NCI-H345 treated with DMSO at 0.1 percent for 48 hours (cell line): ENCODE data around the gene C17orf58.
"Not testable (repeated sequence)": the region's sequence is repeated elsewhere in the genome, so short reads cannot be mapped to it uniquely, and the experiment has no call there.

Source experiments
- DNase-seq: peaks from one replicate; lab custom pipeline; 2025; ENCODE audit not compliant: unreplicated experiment; lab: John Stamatoyannopoulos, UW

Gene C17orf58

DNA sequence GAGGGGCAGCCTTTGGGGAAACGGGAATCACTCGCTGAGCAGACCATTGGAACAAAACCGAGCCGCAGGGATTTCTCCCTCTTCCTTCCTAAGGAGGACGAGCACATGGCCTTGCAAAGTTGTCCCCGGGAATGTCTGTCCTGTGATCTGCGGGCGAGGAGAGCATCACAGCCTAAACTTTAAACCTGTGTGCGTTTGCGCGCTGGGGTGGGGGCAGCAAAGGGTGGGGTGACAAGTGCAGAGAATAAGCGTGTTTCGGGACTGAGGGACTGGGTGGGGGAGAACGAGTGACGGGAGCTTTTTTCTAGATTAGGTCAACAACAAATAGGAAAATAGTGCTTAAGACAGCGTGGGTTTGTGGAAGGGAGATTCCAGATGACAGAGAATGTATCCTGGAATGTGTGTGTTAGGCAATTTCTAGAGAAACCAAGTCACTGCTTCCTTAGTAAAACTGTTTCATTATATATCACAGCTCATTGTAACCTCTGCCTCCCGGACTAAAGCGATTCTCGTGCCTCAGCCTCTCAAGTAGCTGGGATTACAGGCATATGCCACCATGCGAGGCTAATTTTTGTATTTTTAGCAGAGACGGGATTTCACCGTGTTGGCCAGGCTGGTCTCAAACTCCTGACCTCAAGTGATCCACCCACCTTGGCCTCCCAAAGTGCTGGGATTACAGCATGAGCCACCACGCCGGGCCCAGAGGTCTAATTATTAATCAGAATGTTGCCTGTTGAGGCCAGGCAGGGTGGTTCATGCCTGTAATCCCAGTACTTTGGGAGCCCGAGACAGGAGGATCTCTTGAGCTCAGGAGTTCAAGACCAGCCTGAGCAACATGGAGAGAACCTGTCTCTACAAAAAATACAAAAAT is at the start of gene C17orf58:
TSS of gene C17orf58 (minus strand) at position 169 of the 871 bp plus-strand sequence. CDS start 271 bp downstream, outside the sequence.
- not testable (repeated sequence) for DNase-seq

DNA sequence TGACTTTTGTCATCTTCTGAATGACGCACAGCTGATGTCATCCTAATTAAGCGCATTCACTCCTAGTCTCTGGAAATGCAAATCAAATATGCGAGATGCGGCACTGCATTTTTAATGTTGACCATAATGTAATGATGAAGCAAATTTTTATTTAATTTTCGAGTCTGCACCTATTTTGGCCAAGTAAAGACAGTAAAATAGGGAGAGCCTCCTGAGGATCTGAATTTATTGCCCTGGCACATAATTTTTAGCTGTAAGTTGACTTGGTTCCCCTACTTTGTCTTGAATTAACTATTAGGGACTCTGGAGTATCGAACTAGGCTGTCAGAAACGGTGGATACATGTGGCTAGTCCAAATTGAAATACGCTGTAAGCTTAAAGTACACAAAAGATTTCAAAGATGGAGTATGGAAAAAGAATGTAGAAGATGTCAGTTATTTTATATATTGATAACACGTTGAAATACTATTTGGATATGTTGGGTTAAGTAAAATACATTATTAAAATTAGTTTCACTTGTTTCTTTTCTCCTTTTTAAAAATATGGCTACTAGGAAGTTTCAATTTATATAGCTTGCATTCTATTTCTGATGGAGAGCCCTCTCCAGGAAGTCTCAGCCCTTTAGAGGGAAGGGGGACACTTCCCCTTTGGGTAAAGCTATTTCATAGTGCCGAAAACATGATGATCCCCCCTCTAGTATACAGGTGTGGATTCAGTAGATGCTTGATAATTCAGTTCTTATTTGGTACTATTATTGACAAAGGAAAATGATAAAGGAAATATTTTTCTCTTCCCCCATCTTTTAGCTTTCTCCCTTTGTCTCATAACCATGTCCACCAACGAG is 40.3 kb upstream of the C17orf58 start:
- DNase-seq = no peak

DNA sequence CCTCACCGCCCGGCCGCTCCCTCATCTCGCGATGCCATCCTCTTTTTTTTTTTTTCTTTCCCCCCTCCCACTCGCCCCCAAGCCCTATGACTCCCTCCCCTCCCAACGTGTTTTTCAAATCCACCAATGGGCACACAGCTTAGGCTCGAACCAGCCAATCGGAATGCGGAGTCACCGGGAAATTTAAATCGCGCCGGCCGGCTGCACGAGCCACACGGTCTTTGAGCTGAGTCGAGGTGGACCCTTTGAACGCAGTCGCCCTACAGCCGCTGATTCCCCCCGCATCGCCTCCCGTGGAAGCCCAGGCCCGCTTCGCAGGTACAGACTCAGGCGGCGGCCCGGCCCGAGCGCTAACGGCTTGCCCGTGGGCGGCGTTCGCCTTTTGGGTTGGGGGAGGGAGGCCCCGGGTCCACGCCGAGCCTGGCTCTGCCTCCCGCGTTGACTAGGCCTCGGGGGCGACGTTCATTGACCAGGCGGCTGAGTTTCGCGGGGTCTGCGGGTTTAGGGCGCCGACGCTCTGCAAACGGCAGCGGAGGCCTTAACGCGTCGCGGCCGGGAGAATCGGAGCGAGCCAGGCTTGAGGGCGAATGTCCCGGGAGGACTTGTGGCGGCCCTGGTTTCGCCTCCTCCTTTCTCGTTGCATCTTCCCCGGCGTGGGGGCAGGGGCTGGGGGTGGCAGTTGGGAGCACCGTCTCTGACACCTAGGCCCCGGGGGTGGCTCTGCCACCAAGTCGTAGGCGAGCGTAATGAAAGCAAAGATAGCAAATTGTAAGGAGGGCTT is 39.4 kb upstream of the C17orf58 start, which contains the start of gene KPNA2:
TSS of gene KPNA2 (plus strand) at position 213 of the 781 bp plus-strand sequence. CDS start 1,398 bp downstream, outside the sequence.
- DNase-seq = peak; percentile 92

DNA sequence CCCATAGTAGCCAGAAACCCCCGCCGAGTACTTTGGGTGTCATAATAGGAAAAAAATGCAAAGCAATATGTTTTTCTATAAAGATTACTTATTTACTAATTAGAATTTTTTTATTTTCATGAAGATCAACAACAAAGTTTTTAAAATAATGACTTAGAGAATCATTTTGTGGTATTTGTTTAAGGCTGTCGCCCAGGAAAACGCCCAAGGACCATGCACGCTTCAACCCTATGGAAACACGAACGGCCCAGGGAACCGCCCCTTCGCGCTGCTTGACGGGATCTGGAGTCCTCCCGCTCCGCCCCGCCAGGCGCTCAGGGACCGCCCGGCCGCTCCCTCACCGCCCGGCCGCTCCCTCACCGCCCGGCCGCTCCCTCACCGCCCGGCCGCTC is 38.9 kb upstream of the C17orf58 start:
- DNase-seq = peak; percentile 92

DNA sequence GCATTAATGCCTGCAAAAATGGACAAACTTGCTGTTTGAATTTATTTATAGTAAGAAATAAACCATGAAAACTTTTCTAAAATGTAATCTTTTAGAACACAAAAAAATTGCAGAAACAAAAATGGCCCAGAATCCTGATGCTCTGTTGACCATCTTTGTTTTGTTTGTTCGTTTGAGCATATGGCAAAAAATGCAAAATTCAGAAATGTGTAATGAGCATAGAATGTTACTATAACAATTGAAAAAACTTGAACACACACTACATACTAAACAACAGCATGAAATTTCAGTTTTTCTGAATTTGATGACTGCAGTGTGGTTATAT is 38.1 kb upstream of the C17orf58 start:
- no peak for DNase-seq

DNA sequence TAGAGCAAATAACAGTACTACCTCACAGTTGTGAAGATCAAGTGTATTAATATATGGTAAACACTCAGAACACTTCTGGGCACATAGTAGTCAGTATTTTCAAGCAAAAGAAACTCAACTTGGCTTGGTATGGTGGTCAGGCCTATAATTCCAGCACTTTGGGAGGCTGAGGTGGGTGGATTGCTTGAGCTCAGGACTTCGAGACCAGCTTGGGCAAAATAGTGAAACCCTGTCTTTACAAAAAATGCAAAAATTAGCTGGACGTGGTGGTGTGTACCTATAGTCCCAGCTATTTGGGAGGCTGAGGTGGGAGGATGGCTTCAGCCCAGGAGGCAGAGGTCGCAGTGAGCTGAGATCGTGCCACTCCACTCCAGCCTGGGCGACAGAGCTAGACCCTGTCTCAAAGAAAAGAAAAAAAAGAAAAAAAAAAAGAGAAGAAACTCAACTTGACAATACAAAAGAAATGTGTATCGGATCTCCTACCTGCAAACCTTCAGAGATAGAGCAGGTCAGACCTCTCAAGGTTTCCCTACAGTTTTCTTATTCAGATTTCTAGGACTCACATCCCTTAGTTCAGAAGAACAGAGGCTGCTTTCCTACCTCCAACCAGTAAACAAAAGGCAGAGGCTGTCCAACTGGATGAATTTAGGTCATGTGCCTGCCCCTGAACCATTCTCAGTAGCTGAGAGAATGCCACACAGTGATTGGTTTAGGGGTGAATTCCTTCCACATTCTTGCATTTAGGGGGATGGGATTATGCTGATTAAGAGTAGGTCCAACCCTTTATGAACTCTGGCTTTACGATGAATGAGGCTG is 37.6 kb upstream of the C17orf58 start:
- no peak for DNase-seq

DNA sequence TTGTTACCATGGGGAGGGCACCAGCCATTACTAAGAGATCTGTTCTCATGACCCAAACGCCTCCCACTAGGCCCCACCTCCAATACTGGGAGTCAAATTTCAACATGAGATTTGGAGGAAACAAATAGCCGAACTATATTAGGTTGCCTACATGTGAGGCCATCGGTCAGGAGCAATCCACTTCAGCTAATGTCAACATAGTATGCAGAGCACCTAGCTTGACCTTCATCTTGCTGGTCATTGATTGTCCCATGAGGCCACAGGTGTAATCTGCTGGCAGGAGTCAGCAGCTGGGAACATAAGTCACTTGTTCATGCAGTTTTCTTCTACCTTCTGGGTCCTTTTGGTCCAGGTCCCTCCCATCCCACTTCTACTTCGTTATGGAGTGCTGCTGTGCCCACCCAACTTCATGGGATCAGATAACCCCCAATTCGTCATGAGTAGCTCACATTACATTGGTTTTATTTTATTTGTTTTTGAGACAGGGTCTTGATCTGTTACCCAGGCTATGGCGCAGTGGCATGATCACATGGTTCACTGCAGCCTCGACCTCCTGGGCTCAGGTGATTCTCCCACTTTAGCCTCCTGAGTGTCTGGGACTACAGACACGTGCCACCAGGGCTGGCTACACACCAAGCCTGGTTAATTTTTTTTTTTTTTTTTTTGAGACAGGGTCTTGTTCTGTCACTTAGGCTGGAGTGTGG is 33.4 kb upstream of the C17orf58 start:
- DNase-seq = no peak

DNA sequence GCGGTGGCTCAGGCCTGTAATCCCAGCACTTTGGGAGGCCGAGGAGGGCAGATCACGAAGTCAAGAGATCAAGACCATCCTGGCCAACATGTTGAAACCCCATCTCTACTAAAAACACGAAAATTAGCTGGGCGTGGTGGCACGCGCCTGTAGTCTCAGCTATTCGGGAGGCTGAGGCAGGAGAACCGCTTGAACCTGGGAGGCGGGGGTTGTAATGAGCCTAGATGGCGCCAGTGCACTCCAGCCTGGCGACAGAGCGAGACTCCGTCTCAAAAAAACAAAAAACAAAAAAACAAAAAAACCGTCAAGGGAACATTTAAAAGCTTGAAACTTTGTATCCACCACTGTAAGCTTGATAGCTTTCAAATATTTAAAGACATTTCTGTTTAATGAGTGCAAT is 26.3 kb upstream of the C17orf58 start:
- not testable (repeated sequence) for DNase-seq

DNA sequence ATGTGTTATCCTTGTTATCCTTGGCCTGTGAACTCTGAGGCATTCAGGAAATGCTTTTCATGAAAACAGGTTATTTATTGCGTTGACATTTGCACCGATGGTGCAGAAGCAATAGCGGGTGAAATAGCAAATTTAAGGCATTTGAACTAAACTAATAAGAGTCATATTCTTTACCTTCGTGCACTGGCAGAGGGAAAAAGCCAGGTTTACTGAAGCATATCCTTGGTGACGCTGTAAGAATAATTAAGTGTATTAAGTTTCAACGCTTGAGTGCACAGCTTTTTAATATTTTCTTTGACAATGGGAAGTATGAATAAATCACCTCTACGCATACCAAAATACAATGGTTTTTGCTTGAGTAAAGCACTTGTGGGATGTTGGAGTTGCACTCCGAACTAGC is 25.7 kb upstream of the C17orf58 start:
- no peak for DNase-seq

DNA sequence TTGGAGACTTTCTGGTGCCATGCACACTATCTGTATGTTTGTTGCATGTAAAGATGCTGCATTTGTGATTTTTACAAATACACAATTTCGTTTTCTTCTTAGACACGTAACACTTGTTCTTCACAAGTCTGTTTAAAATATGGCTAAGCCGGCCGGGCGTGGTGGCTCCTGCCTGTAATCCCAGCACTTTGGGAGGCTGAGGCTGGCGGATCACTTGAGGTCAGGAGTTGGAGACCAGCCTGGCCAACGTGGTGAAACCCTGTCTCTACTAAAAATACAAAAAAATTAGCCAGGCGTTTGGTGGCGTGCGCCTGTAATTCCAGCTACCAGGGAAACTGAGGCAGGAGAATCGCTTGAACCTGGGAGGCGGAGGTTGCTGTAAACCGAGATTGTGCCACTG is 24.5 kb upstream of the C17orf58 start:
- DNase-seq = not testable (repeated sequence)

DNA sequence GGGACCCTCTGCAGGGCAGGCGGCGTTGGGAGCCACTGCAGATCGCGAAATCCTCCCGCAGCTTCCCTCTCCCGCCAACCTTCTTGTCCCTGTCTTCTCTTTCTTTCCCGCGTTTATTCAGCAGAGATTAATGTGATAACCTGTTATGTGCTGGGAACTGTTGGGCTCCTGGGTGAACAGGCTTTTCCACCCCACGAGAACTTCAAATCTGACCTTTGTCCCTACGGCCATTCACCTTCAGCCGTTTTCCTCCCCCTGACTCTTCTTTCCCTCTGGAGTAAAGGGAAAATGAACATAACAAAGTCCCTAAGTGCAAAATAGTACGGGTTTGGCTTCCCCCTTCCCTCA is 24.1 kb upstream of the C17orf58 start:
- no peak for DNase-seq

DNA sequence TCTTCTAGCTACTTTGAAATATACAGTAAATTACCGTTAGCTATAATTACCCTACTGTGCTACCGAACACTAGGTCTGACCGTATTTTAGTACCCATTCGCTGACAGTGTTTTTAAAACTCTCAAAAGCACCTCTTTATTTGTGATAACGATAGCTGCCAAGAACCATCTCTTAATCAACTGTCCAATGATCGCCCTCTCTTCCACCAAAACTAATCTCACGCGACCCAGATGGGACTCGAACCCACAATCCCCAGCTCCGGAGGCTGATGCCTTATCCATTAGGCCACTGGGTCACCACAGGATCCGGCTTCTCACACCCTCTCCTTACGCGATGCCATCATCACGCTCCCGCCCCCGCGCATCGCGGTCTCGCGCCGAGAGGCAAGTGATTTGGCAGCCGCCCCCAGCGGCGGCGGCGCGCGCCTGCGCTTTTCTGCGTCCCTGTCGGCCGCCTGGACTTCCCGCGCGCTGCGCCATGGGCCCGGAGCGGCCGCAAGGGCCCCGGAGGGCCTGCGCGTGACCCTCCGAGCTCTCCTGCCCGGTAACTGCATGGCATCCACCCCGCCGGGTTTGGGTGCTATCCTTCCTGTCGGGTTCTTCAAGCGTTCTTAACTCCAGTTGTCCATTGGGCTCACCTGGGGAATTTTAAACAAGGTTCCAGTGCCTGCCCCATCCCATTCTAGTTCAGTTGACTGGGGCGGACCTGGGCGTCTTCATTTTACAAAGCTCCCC is 23.6 kb upstream of the C17orf58 start:
- DNase-seq = peak; percentile 88

DNA sequence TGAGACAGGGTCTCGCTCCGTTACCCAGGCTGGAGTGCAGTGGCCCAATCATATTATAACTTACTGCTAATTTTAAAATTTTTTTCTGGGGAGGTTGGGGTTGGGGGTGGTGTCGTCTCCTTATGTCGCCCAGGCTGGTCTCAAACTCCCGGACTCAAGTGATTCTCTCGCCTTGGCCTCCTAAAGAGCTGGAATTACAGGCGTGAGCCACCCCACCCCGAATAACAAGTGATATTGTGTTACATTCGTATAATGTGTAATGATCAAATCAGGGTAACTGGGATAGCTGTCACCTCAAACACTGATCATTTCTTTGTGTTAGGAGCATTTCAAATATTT is 23.0 kb upstream of the C17orf58 start:
- DNase-seq = no peak

DNA sequence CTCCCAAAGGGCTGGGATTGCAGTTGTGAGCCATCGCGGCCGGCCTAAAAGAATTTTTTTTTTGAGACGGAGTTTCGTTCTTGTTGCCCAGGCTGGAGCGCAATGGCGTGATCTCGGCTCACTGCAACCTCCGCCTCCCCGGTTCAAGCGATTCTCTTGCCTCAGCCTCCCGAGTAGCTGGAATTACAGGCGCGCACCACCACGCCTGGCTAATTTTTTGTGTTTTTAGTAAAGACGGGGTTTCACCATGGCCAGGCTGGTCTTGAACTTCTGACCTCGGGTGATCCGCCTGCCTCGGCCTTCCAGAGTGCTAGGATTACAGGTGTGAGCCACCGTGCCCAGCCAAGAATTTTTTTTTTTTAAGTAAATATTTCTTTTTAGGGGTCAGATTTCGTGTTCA is 22.2 kb upstream of the C17orf58 start:
- not testable (repeated sequence) for DNase-seq

DNA sequence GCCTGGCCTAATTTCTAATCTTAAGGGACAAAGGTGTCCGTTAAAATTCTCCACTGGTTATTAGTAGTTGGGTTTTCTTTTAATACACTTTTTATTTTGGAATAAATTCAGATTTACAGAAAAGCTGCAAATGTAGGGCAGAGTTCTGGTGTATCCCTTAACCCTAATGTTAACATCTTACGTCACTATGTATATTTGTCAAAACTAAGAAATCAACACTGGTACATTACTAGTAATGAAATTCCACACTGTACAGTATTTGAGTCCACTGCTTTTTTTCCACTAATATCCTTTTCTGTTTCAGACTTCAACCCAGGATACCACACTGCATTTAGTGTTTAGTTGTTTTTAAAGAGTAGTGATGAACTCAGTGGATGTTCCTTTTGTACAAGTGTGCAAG is 20.6 kb upstream of the C17orf58 start:
- no peak for DNase-seq

DNA sequence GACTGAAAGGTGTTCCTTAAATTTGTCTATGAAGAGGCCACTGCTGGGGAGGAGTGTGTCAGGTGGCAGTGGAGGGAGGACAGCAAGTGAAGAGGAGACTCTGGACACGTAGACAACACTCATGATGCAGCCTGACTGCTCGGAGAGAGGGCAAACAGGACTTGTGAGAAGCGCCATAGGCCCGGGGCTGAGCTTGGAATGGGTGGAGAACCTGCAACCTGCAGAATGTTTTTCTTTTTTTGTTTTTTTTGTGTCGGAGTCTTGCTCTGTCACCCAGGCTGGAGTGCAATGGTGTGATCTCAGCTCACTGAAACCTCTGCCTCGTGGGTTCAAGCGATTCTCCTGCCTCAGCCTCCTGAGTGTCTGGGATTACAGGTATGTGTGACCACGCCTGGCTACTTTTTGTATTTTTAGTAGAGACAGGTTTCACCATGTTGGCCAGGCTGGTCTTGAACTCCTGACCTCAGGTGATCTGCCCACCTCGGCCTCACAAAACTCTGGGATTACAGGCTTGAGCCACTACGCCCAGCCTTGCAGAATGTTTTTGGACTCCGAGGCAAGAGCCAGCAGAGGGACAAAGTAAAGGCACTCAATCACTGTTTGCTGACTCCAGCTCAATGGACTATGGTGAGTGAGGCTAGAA is 18.9 kb upstream of the C17orf58 start:
- DNase-seq = no peak

DNA sequence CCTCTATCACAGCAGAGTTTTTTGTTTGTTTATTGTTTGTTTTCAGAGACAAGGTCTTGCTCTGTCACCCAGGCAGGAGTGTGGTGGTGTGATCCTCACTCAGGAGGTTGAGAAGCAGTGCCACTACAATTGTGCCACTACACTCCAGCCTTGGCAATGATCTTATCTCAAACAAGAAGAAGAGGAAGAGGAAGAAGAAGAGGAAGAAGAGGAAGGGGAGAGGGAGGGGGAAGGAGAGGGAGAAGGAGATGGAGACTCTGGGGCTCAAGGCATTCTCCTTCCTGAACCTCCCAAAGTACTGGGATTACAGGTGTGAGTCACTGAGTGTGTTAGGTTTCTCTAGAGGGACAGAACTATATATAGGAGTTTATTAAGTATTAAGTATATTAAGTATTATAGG is 17.1 kb upstream of the C17orf58 start:
- no peak for DNase-seq

DNA sequence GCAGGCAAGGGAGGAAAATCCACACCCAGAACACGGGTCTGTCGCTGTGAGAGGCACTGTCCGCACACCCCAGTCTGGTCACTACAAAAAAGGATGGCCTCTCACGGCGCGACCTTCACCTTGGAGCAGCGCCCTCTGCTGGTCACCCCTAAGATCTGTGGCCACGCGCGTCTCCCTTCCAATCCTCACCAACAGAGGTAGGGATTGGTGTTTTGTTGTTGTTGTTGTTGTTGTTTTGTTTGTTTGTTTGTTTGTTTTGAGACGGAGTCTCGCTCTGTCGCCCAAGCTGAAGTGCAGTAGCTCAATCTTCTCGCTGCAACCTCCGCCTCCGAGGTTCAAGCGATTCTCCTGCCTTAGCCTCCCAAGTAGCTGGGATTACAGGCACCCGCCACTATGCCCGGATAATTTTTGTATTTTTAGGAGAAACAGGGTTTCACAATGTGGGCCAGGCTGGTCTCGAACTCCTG is 15.0 kb upstream of the C17orf58 start:
- no peak for DNase-seq

DNA sequence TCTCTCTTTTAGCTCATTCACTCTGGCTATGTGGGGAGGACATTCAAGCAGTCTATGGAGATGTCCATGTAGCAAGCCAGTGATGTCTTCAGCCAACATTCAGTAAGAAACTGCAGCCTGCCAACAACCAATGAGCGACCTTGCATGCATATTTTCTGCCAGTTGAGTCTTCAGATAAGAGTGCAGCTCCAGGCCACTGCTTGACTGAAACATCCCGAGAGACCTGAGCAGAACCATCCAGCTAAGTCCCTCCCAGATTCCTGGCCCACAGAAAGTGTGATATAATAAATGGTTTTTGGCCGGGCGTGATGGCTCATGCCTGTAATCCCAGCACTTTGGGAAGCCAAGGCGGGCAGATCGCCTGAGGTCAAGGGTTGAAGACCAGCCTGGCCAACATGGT is 10.5 kb upstream of the C17orf58 start:
- no peak for DNase-seq
